Stomach smooth muscle (tissue), 2 donors: Measurements from ENCODE around the gene RPH3AL.

Source experiments
- H3K27ac ChIP-seq: one replicate; pipeline ENCODE4 v1.7.0; 2013; ENCODE audit warnings: mild to moderate bottlenecking, low read length, inconsistent platforms
- H3K27me3 ChIP-seq, 2 donors: one replicate each; pipeline ENCODE4 v1.7.0; 2013; ENCODE audit warnings: low read length in 2 of 2; ENCODE audit not compliant: insufficient read depth in 2 of 2, control insufficient read depth in 1 of 2
- H3K36me3 ChIP-seq, 2 donors: one replicate each; pipeline ENCODE4 v1.7.0; 2013; ENCODE audit warnings: low read length in 2 of 2; ENCODE audit not compliant: control insufficient read depth in 2 of 2, insufficient read depth in 2 of 2
- H3K4me1 ChIP-seq: one replicate; pipeline ENCODE4 v1.7.0; 2013; ENCODE audit warnings: low read length; ENCODE audit not compliant: control insufficient read depth, insufficient read depth
- H3K4me3 ChIP-seq, 2 donors: one replicate each; pipeline ENCODE4 v1.7.0; 2013; ENCODE audit warnings: low read length in 2 of 2
- H3K9ac ChIP-seq, 2 donors: one replicate each; pipeline ENCODE4 v1.7.0; 2013; ENCODE audit warnings: low read length in 2 of 2, mild to moderate bottlenecking in 1 of 2
- H3K9me3 ChIP-seq, 2 donors: one replicate each; pipeline ENCODE4 v1.7.0; 2013; ENCODE audit warnings: low read length in 2 of 2; ENCODE audit not compliant: control insufficient read depth in 2 of 2
- donor health status: healthy.
- donor health status: Pancreatic carcinoma.

The RPH3AL gene

DNA sequence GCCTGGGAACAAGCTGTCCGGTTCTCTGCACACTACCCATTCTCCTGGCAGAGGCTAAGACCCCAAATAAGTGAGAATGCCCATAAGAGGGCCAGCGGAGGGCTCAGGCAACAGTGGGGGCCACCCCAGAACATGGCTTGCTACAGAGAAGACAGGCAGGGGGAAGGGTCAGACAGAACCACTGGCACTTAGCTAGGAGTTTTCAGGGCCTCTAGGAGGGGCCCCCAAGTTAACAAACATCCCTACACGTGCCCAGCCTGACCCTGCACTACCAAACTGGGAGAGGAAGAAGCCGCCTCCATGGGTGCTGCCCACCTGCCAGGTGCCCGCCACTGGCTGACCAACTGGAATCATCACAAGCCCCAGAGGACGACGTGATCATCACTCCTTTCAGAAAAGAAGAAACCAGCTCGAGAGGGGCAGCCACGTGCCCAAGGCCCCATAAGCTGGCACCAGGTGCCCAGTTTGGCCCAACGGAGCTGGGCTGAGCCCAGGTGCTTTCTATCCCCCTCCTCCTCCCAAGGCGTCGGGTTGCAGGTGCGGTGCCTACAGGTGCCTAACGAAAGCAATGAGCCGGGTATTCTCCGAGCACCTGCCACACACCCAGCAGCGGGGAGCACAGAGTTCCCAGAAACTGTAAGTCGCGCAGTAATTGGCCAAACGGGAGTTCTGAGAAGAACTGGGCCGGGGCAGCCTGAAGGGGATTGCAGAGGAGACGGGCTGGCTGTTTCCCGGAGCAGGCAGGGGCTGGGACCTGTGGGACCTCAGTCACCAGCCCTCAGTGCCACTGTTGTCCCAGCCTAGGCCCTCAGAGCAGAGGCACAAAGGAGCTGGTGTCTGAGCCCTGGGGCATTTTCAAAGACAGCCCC, 13.2 kb downstream of the RPH3AL start:
- Histone ChIP-seq H3K27me3 (no peaks in the 10 kb centered on the region), H3K9me3 (no peaks in the 10 kb centered on the region), H3K27ac (no peak overlapping the region), H3K4me1 (peaks cover 5% of the 10 kb centered on the region), H3K9ac (no peak overlapping the region), H3K4me3 (no peak overlapping the region), H3K36me3 (no peaks in the 10 kb centered on the region)

DNA sequence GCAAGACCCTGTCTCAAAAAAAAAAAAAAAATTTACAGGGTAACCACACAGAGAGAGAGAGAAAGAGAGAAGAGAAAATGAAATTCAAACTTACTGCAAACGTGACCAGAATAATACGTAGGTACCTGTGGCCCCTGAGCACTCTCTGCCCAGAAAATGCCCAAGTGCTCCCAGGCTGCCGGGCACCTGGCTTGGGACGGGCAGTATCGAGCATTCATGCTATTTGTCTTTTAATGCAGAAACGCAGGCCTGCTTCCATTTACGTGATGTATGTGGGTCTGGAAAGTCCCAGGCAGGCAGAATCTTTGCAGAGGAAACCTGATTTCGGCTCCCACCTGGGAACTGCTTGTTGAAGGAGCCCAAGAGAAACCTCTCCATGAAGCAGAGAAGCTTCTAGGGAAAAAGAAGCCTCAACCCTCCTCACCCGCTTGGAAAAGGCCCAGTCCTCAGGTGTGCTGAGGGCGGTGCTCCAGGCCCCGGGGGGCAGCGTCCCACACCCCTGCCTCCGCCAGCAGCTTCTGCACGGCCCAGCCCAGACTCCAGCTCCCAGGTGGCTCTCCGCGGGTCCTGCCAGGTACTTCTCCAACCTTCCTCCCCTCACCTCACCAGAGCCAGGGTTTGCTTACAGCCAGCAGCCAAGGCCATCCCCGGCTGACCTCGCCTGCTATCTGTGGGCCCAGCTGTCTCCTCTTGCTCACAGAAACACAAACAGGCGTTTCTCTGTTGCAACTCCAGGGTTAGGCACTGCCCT, 14.0 kb downstream of the RPH3AL start:
- Histone ChIP-seq H3K4me1 (peaks cover 5% of the 10 kb centered on the region), H3K36me3 (no peaks in the 10 kb centered on the region), H3K9ac (no peak overlapping the region), H3K27me3 (no peaks in the 10 kb centered on the region), H3K27ac (no peak overlapping the region), H3K9me3 (no peaks in the 10 kb centered on the region), H3K4me3 (no peak overlapping the region)

DNA sequence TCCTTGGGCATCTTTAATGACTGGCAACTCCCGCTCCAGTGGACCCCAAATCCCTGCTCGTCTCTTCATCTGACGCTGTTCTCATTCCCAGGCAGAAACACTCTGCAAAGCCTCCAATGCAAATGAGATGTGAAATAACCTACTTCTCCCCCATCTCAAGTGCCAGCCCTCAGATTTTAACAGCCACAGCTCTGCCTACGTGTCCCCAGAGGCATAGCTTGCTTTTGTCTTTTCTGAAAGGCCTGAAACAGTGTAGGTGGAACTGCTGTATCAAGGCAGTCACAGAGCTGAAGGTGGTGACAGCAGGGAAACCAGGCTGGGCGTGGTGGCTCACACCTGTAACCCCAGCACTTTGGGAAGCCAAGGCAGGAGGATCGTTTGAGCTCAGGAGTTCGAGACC, 14.7 kb downstream of the RPH3AL start:
- H3K36me3 ChIP-seq = no peaks in the 10 kb centered on the region
- peaks cover 5% of the 10 kb centered on the region for H3K4me1 ChIP-seq
- H3K27me3 ChIP-seq = no peaks in the 10 kb centered on the region
- H3K9ac ChIP-seq = no peak overlapping the region
- no peak overlapping the region for H3K27ac ChIP-seq
- H3K4me3 ChIP-seq = no peak overlapping the region
- H3K9me3 ChIP-seq = no peaks in the 10 kb centered on the region

DNA sequence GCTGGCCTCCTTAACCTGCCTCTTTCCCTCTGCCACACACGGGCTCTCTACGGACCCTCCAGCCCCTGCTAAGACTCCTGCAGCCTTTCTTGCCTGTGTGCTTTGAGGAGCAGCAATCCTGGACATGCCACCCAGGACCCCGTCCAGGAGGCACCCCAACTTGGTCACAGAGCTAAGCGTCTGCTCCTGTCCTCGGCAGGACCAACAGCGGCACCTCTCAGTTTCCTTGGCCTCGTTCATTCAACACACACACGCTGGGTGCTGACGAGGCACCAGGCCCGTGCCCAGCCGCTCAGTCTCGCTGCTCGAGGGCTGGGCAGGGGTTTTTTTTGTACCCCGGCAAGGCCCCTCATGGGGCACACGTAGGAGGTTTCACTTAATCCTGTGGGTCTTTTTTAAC, 15.2 kb downstream of the RPH3AL start:
- no peak overlapping the region for H3K27ac ChIP-seq
- no peak overlapping the region for H3K9ac ChIP-seq
- H3K4me3 ChIP-seq = no peak overlapping the region
- peaks cover 5% of the 10 kb centered on the region for H3K4me1 ChIP-seq
- H3K9me3 ChIP-seq = no peaks in the 10 kb centered on the region
- peaks cover 0 to 3% of the 10 kb centered on the region in 2 donors for H3K27me3 ChIP-seq
- H3K36me3 ChIP-seq = no peaks in the 10 kb centered on the region

DNA sequence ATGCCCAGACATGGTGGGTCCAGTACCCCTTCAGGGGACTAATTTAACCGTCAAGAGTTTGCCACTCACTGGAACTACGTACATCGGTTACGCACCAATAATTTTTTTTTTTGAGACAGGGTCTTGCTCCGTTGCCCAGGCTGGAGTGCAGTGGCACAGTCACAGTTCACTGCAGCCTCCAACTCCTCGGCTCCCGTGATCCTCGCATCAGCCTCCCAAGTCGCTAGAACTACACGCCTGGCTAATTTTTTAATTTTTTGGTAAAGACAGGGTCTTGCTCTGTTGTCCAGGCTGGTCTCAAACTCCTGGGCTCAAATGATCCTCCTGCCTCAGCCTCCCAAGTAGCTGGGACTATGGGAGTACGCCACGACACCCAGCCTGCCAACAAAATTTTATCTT, 15.6 kb downstream of the RPH3AL start:
- Histone ChIP-seq H3K27ac (no peak overlapping the region), H3K9me3 (no peaks in the 10 kb centered on the region), H3K27me3 (peaks cover 0 to 3% of the 10 kb centered on the region in 2 donors), H3K4me1 (peaks cover 5% of the 10 kb centered on the region), H3K9ac (no peak overlapping the region), H3K4me3 (no peak overlapping the region), H3K36me3 (no peaks in the 10 kb centered on the region)

DNA sequence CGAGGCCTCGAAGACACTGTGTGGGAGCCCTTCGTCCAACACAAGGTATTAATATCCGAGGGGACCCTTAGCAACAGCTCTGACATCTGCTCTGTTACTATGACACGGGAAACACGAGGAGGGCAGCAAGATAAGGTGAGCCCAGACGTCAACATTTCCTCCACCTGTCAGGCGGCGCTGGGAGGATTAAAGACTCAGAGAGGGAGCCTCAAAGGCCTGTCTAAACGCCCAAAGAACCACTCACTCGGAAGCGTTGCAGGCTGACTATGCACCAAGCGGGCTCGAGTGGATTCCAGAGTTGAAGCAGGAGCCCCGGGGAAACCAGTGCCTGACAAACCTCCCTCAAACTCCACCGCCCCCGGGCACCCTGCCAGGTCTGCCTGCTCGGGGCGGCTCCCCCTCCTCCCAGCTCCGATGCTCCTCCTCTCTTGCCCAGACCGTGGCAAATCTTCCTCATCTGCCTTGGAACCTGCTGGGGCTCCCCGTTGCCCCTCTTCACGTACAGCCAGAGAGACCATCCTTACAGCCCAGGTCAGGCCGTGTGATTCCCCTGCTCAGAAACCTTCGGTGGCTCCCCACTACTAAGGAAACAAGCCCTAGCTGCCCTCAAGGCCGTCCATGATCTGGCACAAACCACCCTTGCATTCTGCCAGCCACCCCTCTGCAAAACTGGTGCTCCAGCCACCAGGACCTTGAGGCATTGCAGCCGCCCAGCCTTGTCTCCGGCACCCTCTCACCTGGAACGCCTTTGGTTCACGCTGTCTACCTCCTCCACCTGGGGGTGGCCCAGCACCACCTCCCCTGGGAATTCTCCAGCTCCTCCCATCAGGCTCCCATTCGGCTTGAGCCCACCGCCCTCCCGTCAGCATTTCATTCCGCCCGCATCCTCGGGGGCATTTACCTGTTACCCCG, 16.2 kb downstream of the RPH3AL start:
- Histone ChIP-seq H3K4me1 (peaks cover 5% of the 10 kb centered on the region), H3K27ac (no peak overlapping the region), H3K36me3 (no peaks in the 10 kb centered on the region), H3K9me3 (no peaks in the 10 kb centered on the region), H3K4me3 (no peak overlapping the region), H3K27me3 (peaks cover 0 to 3% of the 10 kb centered on the region in 2 donors), H3K9ac (no peak overlapping the region)

DNA sequence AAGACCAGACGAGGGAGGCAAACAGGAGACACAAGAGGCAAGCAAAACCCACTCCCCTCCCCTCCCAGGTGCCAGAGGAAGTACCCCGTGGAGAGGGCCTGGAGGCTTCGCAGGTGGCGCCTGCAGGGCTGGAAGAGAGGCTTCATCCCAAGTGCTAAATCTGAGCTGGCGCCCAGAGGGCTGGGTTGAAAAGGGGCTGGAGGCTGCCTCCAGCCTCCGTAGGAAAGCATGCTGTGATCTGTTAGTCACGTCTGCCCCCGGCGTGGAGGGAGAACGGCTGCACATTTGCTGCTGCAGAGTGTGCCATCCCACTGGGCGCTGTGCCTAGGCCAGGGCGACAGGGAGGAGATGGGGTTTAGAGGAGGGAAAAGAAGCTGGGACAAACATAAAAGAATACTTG, 16.9 kb downstream of the RPH3AL start:
- no peak overlapping the region for H3K9ac ChIP-seq
- peaks cover 6% of the 10 kb centered on the region for H3K4me1 ChIP-seq
- H3K36me3 ChIP-seq = no peaks in the 10 kb centered on the region
- no peak overlapping the region for H3K4me3 ChIP-seq
- no peak overlapping the region for H3K27ac ChIP-seq
- H3K9me3 ChIP-seq = no peaks in the 10 kb centered on the region
- H3K27me3 ChIP-seq = peaks cover 0 to 3% of the 10 kb centered on the region in 2 donors

DNA sequence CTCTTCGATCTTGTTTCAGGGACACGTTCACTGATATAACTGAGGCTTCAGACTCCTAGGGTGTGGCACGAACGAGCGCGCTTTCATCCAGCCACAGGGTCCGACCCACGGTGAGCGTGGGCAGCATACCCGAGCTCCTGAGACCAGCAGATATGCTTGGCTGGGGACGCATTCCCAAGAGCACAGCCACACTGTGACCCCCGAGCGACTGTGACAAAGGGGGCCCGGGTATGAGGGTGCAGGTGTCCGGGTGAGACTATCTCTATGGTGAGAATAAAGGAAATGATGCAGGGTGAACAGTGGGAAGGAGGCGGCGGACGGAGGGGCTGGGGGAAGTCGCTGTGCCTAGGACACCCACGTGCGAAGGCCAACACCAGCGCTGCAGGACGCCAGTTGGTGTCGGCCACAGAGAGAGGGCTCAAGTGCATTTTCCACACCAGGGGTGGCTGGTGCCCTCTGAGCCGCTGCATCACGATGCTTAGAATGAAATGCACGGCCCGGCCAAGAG, 17.6 kb downstream of the RPH3AL start:
- peaks cover 0 to 3% of the 10 kb centered on the region in 2 donors for H3K27me3 ChIP-seq
- no peaks in the 10 kb centered on the region for H3K36me3 ChIP-seq
- no peak overlapping the region for H3K27ac ChIP-seq
- no peak overlapping the region for H3K4me3 ChIP-seq
- no peaks in the 10 kb centered on the region for H3K9me3 ChIP-seq
- no peak overlapping the region for H3K9ac ChIP-seq
- peaks cover 9% of the 10 kb centered on the region for H3K4me1 ChIP-seq

DNA sequence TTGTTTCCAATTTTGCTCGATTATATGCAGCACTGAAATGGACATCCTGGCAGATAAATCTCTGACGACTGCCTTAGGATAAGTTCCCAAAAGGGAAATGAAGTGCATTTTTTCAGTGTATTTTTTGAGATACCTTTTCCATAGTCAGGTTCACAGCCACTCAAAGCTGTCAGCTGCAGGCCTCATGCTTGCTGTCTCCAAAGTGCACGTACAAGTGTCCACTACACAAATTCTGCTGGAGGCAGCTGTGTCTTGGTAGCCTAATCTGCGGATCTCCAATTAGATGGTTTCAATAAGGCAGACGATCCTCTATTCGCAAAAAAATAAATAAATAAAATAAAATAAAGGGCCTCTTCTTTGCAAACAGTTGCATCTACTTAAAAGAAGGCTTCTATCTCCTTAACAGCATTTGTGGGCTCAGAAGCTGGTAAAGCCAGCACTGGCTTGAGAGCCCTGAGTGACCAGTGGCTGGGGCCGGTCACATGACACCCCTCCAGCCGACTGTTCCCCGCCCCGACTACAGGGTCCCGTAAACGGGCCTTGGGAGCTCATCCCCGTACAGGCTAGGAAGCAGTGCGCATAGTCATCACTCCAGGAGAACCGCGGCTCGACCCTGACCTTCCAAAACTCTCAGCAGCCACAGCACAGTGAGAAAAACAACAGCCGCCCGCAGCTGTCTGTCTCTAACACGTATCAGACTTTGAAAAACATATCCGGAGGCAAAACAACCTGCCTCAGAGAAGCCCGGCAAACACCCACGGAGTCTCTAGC, 18.8 kb downstream of the RPH3AL start:
- Histone ChIP-seq H3K9me3 (no peaks in the 10 kb centered on the region), H3K9ac (peak overlapping the region in 1 of 2 donors; percentile 55), H3K4me3 (peak overlapping the region; percentile 31 to 44), H3K4me1 (peaks cover 9% of the 10 kb centered on the region), H3K36me3 (no peaks in the 10 kb centered on the region), H3K27ac (peak overlapping the region; percentile 71), H3K27me3 (peaks cover 0 to 3% of the 10 kb centered on the region in 2 donors)
